ENCODE measurements around the gene PXDN.

PXDN gene

DNA sequence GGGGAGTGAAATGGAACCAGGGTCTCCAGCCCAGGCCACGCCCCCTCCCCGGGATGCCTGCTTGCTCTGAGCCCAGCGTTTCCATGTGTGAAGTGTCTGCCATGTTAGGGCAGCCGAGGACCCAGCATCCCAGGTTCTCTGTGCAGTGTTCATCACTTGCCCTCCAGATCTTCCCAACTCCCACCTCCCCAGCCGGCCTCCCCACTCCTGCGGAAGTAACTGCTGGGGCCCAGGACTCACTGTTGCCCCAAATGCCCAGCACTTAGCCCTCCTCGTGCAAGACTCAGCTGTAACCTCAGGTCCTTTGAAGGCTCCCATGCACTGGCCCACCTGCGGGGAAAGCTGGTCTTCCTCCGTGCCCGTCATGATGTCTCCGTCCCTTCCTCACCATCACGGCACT, 9.7 kb upstream of the PXDN start:
- no peak for DNase-seq (ENCODE audit: low read depth)

DNA sequence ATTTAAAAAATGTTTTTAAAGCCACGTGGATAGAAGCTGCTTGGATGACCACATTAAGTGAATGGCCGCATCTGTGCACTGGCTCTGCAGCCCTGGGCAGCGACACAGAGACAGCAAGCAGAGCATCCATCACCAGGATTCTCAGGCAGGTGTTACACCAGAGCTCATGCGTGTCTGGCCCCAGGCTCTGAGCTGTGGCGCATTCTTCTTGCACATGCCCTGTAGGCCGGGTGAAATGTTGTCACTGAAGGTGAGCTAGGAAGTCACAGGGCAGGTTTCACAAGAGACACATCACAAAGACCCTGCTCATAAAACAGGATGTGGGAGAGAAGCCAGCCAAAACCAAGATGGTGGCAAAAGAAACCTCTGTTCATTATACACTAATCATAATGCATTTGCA, 8.4 kb upstream of the PXDN start:
- no peak for DNase-seq (ENCODE audit: low read depth)

DNA sequence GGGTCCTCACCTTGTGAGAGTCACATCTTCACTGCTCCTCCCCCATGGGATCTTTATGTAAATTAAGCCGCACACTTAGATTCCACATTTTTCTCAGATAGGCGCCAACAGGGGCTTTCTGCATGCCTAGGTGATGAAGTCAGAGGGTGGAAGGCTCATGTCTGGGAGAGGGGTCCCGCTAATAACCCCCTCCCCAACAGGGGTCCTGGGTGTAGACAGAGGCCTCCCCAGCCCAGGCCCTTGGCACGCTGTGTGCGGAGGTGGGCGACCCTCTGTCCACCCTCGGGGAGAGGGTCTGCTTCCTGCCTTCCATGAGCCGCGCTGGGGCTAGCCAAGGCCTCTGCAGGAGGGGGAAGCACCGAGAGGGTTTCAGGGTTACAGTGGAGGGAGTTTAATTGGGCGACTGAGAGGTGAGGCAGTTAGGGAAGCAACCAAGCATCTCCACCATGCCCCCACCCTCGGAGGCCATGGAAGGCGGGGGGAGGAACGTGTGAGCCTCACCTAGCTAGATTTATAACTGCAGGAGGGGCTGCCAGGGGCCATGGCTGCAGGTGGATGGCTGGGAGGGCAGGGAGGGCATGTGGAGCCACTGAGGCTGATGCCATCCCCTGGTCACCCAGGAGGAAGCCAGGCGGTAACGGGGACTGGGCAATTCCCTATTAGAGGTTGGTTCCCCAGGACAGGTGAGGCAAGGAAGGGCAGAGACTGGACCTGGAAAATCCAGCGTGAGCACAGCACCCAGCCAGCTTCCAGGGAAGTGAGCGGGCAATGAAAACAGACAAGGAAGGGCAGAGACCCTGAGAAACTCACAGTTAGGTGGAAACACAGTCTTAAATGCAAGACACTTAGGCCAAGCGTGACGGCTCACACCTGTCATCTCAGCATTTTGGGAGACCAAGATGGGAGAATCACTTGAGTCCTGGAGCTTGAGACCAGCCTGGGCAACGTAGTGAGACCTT, 7.7 kb upstream of the PXDN start:
- DNase-seq (ENCODE audit: low read depth) = no peak

DNA sequence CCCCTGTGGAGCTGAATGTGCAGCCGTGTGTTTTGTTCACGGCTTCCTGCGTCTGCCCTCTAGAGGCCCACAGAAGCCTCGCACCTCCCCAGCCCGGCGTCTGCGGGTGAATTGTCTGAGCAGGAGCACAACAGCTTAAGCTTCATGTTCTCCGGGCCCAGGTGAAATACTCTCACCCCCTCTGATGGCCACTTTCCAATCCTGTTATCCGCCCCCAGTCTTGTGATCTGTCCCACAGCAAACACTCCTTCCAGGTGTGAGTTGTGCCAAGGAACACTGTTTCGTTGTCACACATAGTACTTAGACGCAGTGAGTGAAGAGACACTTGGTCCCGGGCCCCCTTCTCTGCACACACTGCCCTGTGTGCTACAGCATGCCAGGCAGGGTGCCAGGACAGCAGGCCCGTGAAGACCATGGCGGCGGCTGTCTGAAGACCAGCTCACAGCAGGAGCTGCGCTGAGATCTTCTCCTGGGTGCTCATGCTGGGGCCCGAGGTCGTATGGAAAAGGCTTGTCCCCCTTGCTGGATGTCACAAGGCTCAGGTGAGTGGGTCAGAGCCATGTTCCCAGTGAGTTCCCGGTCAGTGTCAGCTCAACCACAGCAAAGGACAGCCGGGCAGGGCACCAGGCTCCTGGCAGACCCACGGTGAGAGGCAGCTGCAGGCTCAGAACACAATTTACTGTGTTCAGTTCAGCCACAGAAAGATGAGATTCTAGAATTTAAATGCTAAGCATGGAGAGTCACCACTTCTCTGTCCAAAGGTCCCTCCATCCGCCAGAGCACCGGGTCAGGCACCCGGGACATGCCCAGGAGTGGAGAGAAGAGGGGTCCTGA, 6.8 kb upstream of the PXDN start:
- no peak for DNase-seq (ENCODE audit: low read depth)

DNA sequence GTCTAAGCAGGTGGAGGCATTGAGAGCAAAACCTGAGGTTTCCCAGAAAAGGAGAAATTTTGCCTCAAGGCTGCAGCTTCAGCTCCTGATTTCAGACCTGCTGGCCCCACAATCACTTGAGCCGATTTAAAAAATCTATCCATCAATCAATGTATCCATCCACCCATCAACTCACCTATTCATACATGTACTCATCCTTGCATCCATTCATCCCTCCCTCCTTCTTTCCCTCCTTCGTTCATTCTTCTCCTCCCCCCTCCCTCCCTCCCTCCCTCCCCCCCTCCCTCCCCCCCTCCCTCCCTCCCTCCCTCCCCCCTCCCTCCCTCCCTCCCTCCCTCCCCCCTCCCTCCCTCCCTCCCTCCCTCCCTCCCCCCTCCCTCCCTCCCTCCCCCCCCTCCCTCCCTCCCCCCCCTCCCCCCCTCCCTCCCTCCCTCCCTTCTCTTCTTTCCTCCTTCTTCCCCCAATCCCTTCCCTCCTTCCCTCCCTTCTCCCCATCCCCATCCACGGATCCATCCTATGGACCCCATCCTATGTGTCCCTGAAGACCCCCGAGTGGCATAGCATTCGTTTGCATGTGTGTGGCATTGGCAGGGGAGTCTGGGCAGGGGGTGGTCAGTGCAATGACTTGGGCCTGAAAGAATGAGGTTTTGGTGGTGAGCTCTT, 6.1 kb upstream of the PXDN start:
- DNase-seq (ENCODE audit: low read depth) = no peak

DNA sequence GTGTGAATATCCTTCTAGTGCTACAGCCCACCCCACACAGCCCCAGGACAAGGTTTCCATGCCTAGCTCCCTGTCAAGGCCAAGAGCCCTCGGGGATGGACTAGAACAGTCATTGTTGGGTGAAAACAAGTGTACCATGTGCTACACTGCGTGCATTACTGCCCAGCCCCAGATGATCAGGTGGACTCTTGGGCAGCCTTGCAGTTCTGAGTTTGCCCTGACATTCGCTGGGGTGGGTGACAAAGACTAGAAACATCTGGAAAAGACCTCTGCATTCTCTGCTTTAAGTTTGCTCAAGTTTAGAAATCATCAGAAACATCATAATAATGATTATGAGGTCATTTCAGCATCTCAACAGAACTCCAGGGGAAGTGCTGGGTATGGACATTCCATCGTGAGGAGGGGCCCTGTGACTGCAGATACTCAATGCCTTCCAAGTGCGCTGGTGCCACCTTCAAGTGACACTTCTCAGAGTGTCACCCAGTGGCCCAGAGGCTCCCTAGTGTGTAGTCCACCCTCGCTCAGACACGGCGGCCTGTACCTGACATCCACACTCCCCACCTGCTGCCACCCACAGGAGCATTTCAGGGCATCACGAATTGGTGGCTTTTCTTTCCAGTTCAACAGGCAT, 5.3 kb upstream of the PXDN start:
- DNase-seq (ENCODE audit: low read depth) = no peak

DNA sequence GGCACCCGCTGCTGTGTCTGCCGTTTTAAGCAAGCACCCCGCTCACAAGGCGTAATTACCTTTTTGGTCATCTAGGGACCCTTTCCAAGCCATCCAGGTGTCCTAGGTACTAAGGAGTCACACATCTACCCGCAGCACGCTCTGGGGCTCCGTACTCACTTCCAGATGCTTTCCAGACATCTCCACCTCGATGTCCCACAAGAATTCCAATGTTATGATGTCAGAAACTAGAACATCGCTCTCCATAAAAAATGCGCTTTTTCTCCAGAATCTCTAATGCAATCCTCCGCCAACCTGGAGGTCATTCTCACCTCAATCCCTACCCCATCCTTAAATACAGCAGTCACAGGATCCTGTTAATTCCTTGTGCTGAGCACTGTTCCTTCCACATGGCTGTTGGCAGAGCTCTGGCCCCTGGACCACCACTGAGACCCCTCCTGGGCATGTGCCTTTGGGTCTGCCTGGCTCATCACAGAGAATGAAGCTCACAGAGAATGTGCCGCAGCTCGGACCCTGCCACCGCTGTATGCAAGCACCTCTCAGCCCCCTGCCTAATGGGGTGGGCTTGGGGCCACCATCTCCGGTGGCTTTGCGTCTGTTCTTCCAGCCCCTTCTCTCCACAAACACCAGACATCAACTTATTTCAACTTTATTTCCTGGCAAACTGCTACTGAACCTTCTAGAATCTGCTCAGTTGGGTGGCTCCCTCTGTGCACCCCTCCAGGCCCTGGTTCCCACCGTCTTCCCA, 4.6 kb upstream of the PXDN start:
- DNase-seq (ENCODE audit: low read depth) = no peak

DNA sequence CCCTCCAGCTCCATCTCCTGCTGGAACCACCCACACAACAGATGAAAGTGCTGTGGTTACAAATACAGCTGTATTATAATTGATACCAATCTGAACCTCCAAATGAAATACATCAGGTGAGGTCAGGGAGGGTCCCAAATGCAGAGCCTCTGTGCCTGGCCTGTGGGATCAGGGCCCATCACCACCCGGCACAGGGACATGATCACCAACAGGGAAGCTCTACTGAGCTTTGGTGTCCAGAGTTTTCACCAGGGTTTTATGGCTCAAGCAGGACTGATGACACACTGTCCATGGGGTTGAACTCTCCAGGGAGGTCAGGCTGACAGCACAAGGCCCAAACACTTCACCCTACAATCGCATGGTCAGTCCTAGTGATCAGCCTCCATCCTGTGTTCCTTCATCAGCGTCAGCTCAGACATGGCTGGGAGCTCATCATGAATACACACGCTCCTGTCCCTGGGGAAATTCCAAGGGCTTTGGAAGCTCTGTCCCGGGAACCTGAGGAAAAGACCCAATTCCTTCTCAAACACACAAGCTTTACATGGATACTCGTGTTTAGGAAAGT, 3.9 kb upstream of the PXDN start:
- DNase-seq (ENCODE audit: low read depth) = no peak

DNA sequence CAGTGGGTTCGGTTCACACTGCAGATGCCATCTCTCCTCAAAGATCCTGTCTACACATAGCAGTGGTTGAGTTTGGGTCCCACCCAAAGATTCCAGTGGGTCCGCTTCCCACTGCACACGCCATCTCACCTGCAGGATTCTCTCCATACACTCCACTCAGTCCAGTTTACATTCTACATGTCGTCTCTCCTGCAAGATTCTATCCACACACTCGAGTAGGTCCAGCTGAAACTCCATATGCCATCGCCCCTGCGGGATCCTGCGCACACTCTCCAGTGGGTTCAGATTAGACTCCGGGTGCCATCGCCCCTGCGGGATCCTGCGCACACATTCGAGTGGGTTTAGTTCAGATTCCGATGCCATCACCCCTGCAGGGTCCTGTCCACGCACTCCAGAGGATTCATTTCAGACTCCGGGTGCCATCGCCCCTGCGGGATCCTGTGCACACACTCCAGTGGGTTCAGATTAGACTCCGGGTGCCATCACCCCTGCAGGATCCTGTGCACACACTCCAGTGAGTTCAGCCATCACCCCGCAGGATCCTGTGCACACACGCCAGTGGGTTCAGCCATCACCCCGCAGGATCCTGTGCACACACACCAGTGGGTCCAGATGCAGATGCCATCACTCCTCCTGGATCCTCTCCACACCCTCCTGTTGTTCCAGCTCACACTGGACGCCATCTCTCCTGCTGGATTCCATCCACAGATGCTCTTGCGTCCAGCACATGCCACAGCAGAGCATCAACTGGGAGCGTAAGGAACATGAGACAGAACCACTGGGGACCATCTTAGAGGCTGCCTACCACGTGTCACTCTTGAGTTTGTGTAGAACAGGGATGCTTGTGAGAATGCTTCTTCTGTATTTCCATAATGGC, 3.0 kb upstream of the PXDN start:
- no peak for DNase-seq (ENCODE audit: low read depth)

DNA sequence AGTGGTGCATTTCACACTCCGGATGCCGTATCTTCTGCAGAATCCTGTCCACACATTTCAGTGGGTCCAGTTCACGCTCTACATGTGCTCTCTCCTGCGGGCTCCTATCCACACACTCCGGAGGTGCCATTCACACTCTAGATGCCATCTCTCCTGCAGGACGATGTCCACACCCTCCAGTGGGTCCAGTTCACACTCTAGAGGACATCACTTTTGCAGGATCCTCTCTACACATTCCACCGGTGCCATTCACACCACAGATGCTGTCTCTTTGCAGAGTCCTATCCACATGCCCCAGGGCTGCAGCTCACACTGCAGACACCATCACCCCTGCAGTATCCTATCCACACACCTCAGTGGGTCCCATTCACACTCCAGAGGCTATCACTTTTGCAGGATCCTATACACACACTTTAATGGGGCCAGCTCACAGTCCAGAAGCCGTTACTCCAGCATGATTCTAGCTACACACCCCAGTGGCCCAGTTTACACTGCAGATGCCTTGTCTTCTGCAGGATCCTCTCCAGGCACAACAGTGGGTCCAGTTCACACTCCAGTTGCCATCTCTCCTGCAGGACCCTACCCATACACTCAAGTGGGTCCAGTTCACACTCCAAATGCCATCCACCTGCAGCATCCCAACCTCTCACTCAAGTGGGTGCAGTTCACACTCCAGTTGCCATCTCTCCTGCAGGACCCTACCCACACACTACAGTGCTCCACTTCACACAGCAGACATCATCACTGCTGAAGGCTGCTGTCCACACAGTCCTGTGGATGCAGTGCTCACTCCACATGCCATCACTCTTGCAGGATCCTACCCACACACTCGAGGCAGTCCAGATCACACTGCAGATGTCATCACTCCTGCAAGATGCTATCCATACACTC, 2.1 kb upstream of the PXDN start:
- no peak for DNase-seq (ENCODE audit: low read depth)

DNA sequence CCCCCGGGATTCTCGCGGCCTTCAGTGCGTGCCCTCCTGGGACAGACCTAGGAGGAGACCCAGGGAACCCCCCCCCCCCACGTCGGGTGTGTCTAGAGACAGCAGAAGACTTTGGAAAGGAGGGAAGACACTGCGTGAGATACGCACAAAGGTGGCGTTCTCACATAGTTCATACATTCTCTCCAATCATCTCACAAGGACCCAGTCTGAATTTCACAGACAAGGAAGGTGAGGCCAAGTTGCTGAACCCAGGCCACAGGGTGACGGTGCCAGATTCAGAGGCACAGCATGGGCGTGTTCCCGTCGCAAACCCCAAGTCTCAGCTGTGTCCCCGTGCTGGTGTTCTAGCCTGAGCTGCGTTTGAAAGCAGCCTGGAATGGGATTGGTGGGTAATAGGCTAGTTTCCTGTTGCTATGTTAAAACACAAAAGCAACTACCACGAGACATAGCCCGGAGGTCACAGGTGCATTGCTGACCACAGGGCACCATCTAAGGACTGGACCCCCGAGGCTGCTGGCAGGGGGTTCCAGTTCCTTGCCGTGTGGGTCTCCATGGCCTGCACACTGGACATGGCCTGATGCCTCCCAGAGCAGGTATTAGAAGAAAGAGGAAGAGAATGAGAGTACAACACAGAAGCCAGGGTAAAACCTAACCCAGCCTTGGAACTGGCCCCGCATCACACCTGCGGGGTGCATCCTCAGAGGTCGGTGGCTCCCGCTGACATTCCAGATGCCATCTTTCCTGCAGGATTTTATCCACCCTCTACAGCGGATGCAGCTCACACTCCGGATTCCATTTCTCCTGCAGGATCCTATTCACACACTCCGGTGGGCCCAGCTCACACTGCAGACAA, 1.1 kb upstream of the PXDN start:
- no peak for DNase-seq (ENCODE audit: low read depth)

DNA sequence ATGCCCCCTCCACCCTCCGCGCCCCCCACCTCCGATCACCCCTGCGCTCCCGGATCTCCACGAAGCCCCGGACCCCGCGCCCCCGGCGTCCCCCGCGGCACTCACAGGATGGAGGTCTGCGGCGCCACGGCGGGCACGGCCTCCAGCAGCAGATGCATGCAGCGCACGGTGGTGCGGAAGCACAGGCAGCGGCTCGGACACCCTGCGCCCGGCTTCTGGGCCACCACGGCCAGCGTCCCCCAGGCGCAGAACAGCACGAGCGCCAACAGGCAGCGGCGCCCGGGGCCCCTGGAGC, 217 bp downstream of the PXDN start:
- DNase-seq (ENCODE audit: low read depth) = no peak

DNA sequence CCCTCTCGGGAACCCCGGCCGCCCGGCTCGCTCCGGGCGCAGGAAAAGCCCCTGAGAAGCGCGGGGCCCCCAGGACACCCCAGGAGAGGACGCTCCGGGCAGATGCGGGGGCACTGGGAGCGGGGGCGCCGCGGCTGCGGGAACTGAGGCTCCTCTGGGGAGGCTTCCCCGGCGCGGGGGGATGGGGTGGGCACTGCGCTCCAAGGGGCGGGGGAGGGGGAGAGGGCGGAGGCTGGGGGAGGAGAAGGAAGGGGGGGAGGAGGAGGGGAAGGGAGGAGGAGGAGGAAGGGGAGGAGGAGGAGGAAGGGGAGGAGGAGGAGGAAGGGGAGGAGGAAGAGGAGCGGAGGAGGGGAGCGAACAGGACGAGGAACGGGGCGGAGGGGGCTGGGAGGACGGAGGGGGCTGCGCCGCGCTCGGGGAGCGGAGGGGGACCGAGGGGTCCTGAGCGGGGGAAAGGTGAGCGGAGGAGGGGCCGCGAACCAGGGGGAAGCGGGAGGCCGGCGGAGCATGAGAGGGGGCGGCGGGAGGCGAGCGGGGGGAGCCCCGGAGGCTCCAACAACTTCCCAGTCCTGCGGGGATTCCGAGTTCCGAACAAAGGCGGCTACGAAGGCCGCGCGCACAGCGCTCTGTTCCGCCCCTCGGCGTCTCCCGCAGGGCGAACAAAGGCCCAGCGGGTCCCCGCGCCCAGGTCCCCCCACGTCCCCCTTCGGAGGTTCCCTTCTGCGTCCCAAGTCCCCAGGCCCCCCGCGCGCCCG, 742 bp downstream of the PXDN start:
- DNase-seq (ENCODE audit: low read depth) = no peak

DNA sequence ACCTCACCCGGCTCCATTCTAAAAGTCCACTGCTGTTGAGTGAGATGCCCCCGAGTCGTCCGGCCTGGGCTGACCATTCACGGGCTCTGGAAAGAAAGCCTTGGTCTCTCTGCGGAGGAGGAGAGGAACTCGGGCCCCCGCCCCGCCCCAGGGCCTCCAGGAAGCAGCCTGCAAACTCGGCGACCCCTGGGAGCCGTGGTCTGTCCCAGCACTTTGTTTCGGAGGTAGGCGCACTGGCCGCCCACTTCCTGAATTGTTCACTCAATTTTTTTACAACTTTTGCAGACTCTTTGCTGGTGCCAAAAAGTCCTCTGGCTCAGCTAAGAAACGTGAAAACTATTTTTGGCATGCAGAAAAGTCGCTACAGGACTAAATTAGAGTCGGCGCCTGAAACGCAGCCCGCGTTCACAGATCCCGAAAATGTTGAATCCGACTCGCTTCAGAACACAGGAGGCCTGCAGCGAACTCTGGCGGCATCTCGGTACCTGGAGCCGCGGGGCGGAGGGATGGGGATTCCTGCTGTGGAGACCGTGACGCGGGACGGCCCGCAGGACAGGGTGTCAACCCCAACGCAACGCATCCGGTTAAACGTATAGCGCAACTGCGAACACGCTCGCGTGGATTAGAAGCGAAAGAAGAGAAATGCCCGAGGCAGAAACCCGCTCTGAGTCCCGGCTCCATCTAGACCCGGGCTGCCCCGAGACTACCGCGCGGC, 1.5 kb downstream of the PXDN start:
- no peak for DNase-seq (ENCODE audit: low read depth)

DNA sequence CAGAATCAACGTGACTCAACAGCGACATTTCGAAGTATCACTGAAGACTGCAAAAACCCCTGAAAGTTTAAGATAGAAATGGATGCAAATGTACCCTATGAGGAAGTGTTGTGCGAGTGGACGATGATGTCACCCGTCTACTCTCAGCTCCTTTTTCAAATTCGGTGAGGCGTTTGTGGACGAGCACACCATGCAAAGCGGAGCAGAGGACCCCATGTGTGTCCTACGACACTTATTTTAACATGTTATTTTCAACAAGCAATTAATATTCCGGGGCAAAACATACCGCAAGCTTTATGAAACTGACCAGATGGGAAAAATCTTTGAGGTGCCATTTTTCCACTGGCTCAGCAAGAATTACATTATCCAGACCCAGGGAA, 2.0 kb downstream of the PXDN start:
- no peak for DNase-seq (ENCODE audit: low read depth)

DNA sequence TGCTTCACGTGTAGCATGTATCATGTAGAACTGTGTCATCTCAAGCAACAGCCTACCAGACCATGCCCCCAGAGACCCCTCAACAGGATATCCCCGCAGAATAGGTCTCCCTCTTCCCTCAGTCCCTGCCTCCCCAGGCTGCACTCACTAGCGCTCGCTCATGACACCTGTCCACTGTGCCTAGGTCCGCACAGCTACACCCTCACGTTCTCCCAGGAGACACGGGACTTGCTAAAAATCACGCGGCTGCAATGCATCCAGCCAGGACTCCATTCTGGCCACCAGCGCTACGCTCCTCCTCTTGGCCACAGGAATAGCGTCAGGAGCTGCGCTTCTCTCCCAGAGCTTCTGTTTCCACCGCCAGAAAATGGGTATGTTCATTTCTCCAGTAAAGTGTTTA, 2.5 kb downstream of the PXDN start:
- DNase-seq (ENCODE audit: low read depth) = no peak
